DND-41 (cell line): ENCODE data around the gene MACF1.
"Not testable (repeated sequence)": the region's sequence is repeated elsewhere in the genome, so short reads cannot be mapped to it uniquely, and the experiment has no call there.

Experiments used
- ATAC-seq: fragments of 200-7000 bp; cut with Tn5 transposase; 3 replicates; pipeline ENCODE4 v1.9.1; 2021; ENCODE audit warnings: low read depth; ENCODE audit not compliant: insufficient read depth
- DNase-seq: peaks from one replicate; pipeline ENCODE4 v3.0.0-alpha.2; 2020
- H2AFZ ChIP-seq: 2 replicates; pipeline ENCODE4 v1.6.0; 2012; ENCODE audit warnings: low read depth, low read length
- H3K27ac ChIP-seq: 2 replicates; pipeline ENCODE4 v1.5.1; 2012; ENCODE audit warnings: low read length, inconsistent platforms
- H3K27me3 ChIP-seq: fragments of 200-600 bp; sonication (generic); 2 replicates; pipeline ENCODE4 v1.6.0; 2012; ENCODE audit warnings: low read length, mild to moderate bottlenecking, inconsistent platforms; ENCODE audit not compliant: insufficient read depth, poor library complexity
- H3K36me3 ChIP-seq: 2 replicates; pipeline ENCODE4 v1.5.1; 2012; ENCODE audit warnings: low read length, inconsistent platforms; ENCODE audit not compliant: insufficient read depth
- H3K4me1 ChIP-seq: 2 replicates; pipeline ENCODE4 v1.5.1; 2012; ENCODE audit warnings: mild to moderate bottlenecking, low read length; ENCODE audit not compliant: insufficient read depth
- H3K4me2 ChIP-seq: 2 replicates; pipeline ENCODE4 v1.6.0; 2012; ENCODE audit warnings: mild to moderate bottlenecking, moderate library complexity, low read length, inconsistent platforms; ENCODE audit not compliant: insufficient read depth
- H3K4me3 ChIP-seq, 2 experiments: fragments of 200-600 bp in 1 of 2; shearing (Covaris generic) in 1 of 2; 2 replicates each; pipeline ENCODE4 v1.5.1; 2012 to 2016; ENCODE audit warnings: inconsistent platforms in 2 of 2, low read length in 2 of 2, mild to moderate bottlenecking in 2 of 2, low read depth in 1 of 2, moderate library complexity in 1 of 2
- H3K79me2 ChIP-seq: 2 replicates; pipeline ENCODE4 v1.6.0; 2012; ENCODE audit warnings: low read length, inconsistent platforms; ENCODE audit not compliant: insufficient read depth
- H3K9ac ChIP-seq: 2 replicates; pipeline ENCODE4 v1.6.0; 2012; ENCODE audit warnings: low read depth, mild to moderate bottlenecking, inconsistent platforms, low read length, moderate library complexity
- H3K9me3 ChIP-seq: 2 replicates; pipeline ENCODE4 v1.5.1; 2012; ENCODE audit warnings: low read length, moderate library complexity, mild to moderate bottlenecking, inconsistent platforms; ENCODE audit not compliant: insufficient read depth, severe bottlenecking
- H4K20me1 ChIP-seq: 2 replicates; pipeline ENCODE4 v1.6.0; 2012; ENCODE audit warnings: low read length; ENCODE audit not compliant: insufficient read depth
- EZH2 ChIP-seq: IDR thresholded peaks from 3 replicates; pipeline ENCODE4 v1.6.1; 2012; ENCODE audit warnings: borderline replicate concordance, low read depth, mild to moderate bottlenecking, moderate library complexity, low read length, inconsistent platforms; ENCODE audit not compliant: severe bottlenecking
- TF ChIP-seq, protein P1 (sequence below): IDR thresholded peaks from 2 replicates; pipeline ENCODE4 v1.5.1; 2012; ENCODE audit warnings: borderline replicate concordance, low read length, moderate library complexity, mild to moderate bottlenecking; ENCODE audit not compliant: poor library complexity, severe bottlenecking; ENCODE audit errors: extremely low read depth

Gene MACF1

GRCh38 chr1:39491146-39491921 is 286.8 kb downstream of the MACF1 start, which contains the start of gene BMP8A:
BMP8A (plus strand) TSS chr1:39491636; CDS start chr1:39491992, 356 bp downstream.
- DNase-seq (peak; percentile 58), ATAC-seq (peak; percentile 87)
- Histone ChIP-seq H3K27ac (no peak within 1 kb of the TSS), H3K79me2 (no peaks in the 10 kb centered on the region), H4K20me1 (peaks cover 5% of the 10 kb centered on the region; the same call in 1 of the 2 replicates), H2AFZ (peak within 1 kb of the TSS; percentile 65; the same call in 1 of the 2 replicates), H3K36me3 (peaks cover 16% of the 10 kb centered on the region; the same call in 1 of the 2 replicates), H3K27me3 (no peaks in the 10 kb centered on the region), H3K9me3 (no peaks in the 10 kb centered on the region), H3K4me1 (peaks cover 5% of the 10 kb centered on the region), H3K4me3 (peak within 1 kb of the TSS in 1 of 2 experiments; percentile 54; a peak in 2 of 4 replicates), H3K4me2 (peak within 1 kb of the TSS; percentile 71), H3K9ac (0 out of 2 replicates have a peak within 1 kb of the TSS, but pooled peaks have one; percentile 15)
- TF ChIP-seq, protein P1, sequence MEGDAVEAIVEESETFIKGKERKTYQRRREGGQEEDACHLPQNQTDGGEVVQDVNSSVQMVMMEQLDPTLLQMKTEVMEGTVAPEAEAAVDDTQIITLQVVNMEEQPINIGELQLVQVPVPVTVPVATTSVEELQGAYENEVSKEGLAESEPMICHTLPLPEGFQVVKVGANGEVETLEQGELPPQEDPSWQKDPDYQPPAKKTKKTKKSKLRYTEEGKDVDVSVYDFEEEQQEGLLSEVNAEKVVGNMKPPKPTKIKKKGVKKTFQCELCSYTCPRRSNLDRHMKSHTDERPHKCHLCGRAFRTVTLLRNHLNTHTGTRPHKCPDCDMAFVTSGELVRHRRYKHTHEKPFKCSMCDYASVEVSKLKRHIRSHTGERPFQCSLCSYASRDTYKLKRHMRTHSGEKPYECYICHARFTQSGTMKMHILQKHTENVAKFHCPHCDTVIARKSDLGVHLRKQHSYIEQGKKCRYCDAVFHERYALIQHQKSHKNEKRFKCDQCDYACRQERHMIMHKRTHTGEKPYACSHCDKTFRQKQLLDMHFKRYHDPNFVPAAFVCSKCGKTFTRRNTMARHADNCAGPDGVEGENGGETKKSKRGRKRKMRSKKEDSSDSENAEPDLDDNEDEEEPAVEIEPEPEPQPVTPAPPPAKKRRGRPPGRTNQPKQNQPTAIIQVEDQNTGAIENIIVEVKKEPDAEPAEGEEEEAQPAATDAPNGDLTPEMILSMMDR = no peak
- TF ChIP-seq EZH2 = no peak

DNA sequence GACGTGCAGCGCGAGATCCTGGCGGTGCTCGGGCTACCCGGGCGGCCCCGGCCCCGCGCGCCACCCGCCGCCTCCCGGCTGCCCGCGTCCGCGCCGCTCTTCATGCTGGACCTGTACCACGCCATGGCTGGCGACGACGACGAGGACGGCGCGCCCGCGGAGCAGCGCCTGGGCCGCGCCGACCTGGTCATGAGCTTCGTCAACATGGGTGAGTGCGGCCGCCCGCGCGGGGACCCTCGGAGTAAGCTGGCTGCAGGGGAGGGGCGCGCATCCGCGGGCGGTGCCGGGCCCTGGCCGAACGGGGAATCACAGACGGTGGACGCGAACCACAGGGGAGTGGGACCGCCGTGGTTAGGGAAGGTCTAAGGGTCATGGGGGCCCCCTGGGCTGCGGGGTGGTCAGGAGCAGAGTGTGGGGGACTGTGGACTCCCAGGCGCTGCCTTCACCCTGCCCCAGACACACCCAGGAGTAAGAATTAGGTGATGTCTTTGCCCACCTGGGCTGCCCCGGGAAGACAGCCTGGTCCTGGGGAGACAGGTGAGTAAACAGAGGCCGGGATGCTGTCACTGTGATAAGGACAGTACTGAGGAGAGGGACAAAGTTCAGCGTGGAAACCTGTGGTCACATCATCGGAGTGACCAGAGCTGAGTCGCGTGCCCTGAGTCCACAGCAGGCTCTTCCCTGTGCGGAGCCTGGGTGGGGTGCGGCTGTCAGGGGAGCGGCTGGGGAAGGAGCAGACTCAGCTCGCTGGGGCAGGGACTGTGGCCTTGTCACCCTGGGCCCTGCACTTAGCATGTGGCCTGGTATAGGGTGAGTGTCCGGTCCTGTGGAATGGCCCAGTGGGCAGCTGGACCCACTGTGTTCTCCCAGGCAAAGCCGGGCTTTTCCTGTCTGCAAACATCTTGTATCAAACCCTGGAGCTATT is 287.9 kb downstream of the MACF1 start:
- H2AFZ ChIP-seq, H4K20me1 ChIP-seq, H3K9ac ChIP-seq, H3K36me3 ChIP-seq, ATAC-seq, H3K9me3 ChIP-seq, DNase-seq, H3K4me3 ChIP-seq, H3K27ac ChIP-seq, H3K4me2 ChIP-seq, H3K79me2 ChIP-seq, H3K4me1 ChIP-seq, H3K27me3 ChIP-seq: not testable (repeated sequence)

DNA sequence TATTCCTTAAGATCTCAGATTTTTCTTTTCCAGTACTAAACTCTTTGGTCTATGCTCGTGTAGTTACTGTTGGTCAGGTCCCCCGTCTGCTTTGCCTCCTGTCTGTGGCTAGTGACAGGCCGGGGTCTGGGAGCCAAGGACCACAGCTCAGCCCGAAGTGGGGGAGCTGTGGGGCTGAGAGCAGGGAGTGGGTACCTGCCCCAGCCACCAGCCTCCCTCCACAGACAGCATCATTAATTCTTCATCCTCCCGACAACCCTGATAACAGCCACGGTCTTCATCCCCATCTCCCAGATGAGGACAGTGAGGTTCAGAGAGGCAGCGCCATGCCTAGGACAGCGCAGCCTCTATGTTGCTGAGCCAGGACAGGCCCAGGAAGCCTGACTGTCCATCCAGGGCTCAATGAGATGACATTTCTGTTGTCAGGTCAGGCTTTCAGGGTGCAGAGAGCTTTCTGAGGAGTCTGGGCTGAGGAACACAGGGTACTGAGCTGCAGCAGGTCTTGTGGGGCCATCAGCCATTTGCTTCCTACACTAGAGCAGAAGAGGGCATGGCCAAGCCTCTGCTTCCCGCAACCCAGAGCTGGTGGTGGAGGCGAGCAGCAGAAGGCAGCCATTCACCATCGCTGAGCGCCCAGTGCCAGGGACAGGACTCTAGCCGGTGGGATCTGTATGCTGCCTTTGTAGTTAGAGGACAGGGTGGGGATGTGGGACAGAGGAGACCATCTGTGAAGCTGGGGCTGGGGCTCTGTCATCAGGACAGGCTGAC is 288.7 kb downstream of the MACF1 start:
- H3K79me2 ChIP-seq, H3K4me1 ChIP-seq, H3K4me2 ChIP-seq, ATAC-seq, H3K27ac ChIP-seq, H4K20me1 ChIP-seq, H3K9me3 ChIP-seq, DNase-seq, H3K36me3 ChIP-seq, H3K27me3 ChIP-seq, H3K9ac ChIP-seq, H3K4me3 ChIP-seq, H2AFZ ChIP-seq: not testable (repeated sequence)

DNA sequence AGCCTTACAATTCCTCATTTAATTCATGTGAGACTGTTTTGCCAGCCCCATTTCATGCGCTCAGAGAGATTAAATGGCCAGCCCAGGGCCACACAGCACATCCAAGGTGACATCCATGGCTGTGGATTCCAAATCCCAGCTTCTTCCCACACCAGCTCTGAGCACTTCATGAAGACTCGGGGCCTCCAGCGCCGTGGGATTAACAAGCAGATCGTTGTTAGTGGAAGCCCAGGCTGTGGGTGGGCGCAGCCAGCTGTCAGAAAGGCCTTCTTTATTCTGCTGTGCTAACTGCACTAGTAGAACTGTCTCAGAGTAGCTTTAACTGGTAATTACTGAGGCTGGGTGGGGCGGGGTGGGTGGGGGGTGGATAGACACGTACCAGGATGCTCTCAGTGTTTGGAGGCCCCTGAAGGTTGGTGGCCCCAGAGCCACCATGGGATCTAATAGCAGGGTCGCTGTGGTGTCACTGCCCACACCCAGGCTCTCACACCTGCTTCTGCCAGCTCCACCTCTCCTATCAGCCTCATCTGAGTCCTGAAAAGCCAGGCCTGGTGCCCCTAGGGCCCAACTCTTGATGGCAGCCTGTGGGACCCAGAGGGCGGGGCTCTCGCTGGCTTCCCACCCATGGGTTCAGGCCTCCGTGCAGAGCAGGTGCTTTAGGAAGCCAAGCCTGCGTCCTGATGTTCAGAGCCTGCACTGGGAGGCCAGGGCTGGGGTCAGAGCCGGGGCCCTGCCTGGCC is 290.3 kb downstream of the MACF1 start:
- H2AFZ ChIP-seq = no peak overlapping the region
- no peak for TF ChIP-seq EZH2
- TF ChIP-seq, protein P1 = no peak
- ATAC-seq (no peak), DNase-seq (no peak)
- H3K27ac ChIP-seq = no peak overlapping the region
- H3K79me2 ChIP-seq = no peaks in the 10 kb centered on the region
- no peak overlapping the region for H3K4me3 ChIP-seq
- no peaks in the 10 kb centered on the region for H3K9me3 ChIP-seq
- no peaks in the 10 kb centered on the region for H3K27me3 ChIP-seq
- H3K9ac ChIP-seq = no peak overlapping the region
- H3K4me1 ChIP-seq = peaks cover 5% of the 10 kb centered on the region
- no peaks in the 10 kb centered on the region for H3K36me3 ChIP-seq
- H3K4me2 ChIP-seq = no peak overlapping the region
- H4K20me1 ChIP-seq = no peaks in the 10 kb centered on the region

- not testable (repeated sequence) for H3K36me3 ChIP-seq, H3K4me1 ChIP-seq, H3K4me3 ChIP-seq, ATAC-seq, H3K27ac ChIP-seq, H3K9me3 ChIP-seq, H2AFZ ChIP-seq, DNase-seq, H3K79me2 ChIP-seq, H3K9ac ChIP-seq, H4K20me1 ChIP-seq, H3K4me2 ChIP-seq, H3K27me3 ChIP-seq
Measured at GRCh38 chr1:39496520-39496919, 292.0 kb downstream of the MACF1 start.
